GM18498 (cell line): ENCODE measurements around the gene FAM170A.

Experiments used
- ATAC-seq: cut with Tn5 transposase; IDR thresholded peaks from one replicate; pipeline ENCODE4 v1.9.1; 2021; ENCODE audit warnings: mild to moderate bottlenecking, moderate library complexity; ENCODE audit not compliant: unreplicated experiment

The FAM170A gene, protein sequence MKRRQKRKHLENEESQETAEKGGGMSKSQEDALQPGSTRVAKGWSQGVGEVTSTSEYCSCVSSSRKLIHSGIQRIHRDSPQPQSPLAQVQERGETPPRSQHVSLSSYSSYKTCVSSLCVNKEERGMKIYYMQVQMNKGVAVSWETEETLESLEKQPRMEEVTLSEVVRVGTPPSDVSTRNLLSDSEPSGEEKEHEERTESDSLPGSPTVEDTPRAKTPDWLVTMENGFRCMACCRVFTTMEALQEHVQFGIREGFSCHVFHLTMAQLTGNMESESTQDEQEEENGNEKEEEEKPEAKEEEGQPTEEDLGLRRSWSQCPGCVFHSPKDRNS

DNA sequence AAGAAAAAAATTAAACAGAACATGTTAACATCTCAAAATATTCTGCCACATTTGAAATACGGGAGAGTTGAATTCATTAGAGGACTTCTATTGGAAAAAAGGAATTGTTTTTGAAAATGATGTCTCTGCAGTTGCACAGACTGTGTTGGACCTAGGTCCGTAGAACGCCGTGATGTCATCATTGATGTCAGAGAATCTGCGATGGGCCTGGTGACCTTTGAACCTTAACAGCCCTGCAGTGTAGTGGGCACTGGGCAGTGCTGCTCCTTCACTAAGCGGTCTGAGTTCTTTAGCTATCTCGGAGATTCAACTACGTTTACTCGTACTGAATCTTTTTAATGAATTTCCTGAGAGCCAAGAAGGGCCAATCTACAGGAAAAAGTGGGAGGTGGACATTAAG lies at the start of gene FAM170A:
Gene FAM170A, plus strand, starts transcription at position 220 of the 400 bp plus-strand sequence. CDS start 211 bp downstream, outside the sequence.
- ATAC-seq = no peak

DNA sequence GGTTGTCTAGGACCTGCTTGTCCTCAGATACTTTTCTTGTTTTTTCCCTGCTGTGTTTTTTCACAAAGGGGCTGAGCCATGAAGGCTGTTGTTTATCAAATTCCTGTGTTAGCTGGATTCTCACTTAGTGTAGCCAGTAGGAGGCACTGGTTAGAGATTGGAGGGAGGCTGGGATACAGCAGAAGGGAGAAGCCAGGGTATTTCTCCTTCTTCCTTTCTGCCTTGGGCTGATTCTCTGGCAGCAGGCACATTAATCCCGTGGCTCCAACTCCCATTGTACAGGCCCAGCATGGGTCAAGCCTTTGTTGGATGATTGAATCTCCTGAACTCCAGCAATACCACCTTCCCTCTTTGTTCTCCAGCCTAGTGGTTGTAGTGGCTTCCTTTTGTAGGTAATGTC lies 46.4 kb upstream of the FAM170A start:
- no peak for ATAC-seq

DNA sequence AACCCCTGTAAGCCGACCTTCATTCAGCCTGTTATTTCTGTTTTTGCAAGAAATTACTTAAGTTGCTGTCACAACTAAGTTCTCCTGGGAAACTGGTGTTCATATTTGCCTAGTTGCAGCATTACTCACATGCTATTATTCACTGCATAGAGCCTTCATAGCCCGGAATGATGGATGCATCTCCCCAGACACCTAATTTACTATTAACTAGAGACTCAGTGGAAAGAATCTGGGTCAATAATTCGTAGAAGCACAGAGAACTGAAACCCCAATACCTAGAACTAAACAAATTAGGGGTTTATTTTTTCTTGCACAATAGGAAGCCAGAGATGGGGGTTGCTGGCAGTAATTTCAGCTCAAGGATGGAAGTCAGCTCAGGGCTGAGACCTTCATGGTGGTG lies 45.7 kb upstream of the FAM170A start:
- ATAC-seq = peak; percentile 85

DNA sequence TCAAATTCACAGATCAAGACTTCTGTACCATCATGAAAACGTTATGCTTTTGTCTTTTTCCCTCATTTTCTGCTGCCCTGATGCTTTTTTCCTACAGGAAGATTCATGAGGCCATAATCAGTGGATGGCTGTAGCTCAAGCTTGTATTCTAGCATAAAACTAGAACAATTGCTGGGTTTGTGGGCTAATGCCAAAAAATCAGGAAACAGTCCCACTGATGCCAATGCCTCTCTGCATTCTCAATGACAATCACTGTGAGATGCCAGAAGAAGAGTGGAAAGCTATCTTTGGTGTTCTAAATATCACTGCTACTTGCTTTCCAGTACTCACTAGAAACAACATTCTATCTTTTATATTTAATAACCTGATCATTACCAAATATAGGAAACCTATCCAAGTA lies 33.3 kb upstream of the FAM170A start:
- no peak for ATAC-seq

DNA sequence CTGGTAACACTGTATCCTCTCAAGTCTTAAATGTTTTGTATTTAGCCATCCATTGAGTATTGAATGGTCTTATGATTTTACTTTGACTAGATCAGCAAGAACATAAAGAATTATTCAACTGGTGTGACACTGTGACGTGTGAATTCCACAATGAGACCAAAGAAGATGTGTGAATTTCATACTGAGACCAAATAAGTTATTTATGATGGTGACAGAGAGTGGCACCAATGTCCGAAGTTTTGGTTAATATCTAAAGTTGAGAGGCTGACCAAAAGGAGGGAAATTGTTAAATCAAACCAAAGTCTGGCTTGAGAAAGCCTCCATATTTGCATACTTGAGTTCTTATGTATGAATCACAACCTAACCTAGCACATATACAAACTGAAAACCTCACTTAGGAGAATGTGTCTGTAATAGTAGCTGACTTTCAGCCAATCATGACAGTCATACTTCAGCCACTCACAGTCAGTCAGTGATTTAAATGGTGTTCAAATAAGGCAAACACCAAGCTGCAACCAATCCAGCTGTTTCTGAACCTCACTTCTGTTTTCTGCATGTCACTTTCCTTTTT lies 31.5 kb upstream of the FAM170A start:
- ATAC-seq = peak; percentile 88

DNA sequence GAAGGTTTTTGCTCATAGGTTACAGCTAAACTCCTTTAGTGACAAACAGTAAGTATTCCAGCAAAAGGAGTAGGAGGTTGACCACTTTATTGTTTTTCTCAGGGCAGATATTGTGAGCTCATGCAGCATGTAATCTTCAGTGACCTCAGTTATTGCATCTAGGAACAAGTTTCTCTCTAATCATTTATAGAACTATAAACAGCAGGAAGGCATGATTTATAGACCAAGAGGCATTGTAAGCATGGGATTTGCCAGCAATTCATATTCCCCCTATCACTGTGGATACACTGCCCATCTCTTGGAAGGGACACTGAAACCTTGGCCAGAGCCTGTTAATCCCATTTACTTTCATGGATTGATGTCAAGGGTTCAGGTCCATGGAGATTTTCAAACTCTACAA lies 15.4 kb upstream of the FAM170A start:
- no peak for ATAC-seq

DNA sequence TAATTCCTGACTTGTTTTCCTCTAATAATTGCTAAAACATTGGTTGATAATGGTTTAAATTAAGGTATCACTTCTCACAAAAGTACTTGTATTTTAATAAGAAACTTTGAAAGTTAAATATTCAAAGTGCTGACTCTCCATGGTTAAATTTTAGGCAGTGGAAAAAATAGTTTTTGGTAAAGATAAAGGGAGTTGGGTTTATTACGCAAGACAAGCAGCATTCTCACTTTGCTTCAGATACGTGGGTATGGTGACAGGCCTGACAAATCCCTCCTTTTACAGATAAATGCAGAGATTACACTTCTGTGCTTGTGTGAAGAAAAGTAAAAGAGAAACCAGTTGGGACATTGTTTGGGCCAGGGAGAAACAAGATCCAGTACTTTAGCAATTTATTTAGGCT lies 14.5 kb upstream of the FAM170A start:
- ATAC-seq = no peak

DNA sequence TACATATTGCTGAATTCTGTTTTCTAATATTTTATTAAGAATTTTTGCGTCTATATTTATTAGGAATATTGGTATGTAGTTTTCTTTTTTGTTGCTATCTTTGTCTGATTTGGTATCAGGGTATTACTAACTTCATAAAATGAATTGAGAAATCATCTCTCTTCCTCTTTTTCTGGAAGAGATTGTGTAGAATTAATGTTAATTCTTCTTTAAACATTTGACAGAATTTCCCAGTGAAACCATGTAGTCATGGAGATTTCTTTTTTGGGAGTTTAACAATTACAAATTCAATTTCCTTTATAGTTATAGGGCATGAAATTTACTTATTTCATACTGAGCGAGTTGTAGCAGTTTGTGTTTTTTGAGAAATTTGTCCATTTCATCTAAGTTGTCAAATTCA lies 3.3 kb upstream of the FAM170A start:
- no peak for ATAC-seq

DNA sequence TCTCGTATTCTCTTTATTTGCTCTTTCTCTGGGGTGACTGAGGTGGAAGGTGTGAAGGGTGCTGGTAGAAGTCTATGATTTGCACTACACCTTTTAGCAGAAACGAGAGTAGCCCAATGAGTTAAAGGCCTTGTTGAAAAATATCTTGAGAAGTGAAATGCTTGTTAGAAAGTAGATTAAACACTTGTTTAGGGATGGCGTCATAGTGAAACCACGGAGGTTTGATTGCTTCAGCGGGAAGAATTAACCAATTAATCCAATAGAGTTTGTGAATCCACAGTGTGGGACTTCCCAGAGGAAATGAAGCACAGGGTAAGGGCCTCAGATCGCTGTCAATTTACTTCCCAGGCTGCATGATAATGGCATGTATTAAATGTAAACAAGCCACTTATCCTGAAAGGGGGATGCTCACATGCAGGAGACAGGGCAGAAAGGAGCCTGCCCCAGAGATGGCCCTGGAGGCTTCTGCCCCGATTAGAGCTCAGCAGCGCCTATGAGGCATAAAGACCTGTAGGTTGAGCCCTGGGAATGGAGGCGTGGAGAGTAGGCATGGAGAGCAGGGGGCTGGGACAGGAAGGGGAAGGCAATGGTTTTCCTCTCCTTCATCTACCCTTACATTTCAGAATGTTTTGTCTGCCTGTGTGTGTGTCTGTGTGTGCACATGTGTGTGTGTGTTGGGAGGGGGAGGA lies 1.5 kb downstream of the FAM170A start:
- ATAC-seq = no peak

DNA sequence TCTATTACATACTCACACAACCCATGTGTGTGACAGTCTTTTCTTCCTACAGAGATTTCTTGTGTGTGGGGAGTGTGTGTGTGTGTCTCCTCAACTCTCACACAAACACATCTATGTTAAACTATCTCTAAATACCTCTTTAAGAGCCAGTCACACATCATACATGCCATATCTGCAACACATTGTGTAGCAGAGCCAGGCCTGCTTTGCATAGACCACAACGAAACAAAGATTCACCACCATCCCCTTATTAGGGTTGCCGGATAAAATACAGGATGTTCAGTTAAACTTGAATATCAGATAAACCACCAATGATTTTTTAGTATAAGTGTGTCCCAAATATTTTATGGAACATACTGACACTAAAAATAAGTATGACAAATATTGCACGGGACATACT lies 2.3 kb downstream of the FAM170A start:
- ATAC-seq = no peak

DNA sequence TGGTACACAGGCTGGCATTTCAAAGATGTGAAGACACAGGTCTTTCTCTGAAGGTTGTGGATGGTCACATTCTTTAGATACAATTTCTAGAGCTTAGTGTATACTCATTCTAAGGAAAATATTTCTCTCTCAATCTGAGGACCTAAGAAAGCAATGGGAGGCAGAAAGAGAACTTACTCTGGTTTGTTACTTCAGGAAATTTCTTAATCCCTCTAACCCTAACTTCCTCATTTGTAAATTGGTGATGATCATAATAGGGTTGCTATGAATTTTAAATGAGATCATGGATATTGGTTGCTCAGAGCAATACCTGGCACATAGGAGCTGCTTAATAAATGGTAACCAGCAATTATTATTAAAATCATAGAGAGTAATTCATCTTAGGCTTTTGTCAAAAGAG lies 22.1 kb downstream of the FAM170A start:
- ATAC-seq = no peak

DNA sequence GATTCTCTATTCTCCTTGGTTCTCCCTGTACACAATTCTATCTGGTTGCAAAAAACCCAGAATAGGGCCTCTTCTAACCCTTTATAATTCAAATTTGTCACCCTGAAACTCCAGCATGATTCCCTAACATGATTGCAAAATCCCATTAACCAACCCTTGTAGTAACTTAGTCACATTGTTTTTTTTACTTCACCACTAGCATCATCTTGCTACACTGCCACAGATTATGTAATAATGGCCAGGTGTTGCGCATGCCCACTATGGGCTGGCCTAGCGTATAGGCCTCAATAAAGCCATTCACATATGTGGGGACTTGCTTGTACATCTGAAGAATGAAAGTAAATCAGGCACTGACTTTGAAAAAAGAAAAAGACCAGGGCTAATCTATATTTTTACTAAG lies 25.7 kb downstream of the FAM170A start:
- no peak for ATAC-seq

DNA sequence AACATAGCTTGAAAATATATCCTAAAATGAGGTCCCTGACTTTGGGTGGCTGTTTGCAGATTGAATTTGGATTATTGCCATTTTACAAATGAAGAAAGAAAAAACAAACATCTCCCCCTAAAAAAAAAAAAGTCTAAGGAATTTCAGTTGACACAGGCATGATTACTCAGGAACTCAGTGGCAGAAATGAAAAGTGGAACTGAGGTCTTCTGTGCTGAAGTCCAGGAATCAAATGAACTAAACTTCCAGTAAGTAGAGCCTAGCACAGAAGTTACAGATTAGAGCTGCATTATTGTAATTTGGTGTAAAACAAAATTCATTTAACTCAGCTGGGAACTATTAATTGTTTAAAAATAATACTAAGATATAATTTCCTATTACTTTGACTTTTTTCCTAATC lies 26.7 kb downstream of the FAM170A start:
- ATAC-seq = no peak

DNA sequence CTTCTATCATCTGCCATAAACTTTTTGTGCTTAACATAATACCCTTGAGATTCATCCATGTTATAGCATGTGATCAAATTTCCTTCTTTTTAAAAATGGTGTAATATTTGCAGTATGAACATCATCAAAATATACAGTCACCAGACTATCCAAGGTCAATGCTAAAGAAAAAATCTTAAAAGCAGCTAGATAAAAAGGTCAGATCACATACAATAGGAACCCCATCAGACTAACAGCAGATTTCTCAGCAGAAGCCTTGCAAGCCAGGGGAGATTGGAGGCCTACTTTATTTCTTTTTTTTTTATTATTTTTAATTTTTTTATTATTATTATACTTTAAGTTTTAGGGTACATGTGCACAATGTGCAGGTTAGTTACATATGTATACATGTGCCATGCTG lies 37.2 kb downstream of the FAM170A start:
- no peak for ATAC-seq

DNA sequence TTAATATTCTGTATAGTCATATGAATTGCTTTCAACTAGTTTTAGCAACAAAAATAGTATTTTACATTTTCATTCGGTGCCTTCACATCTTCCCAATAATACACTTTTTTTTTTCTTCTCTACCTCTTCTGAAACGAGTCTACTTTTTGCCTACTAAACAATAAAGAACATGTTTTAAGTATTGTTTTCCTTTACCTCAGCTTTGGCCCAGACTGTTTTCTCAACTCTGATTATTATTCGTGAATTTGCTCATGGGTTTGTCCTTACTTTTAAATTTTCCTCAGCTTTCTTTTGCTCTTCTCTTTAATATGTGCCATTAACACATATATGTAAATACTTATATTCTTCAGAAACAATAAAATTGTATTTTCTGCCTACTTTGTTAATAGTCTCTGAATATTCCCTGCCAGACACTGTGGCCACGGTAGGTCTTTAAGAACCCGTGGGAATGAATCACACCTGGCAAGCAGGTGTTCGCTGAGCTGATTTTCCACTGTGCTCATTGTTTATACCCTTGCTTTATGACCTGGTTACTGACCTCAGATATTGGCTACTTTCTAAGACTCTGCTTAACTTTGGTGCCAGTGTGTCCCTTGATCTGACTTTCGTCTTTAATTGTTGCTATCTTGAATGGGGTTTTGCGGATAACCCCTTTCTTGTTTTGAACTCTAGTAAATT lies 49.1 kb downstream of the FAM170A start:
- no peak for ATAC-seq

DNA sequence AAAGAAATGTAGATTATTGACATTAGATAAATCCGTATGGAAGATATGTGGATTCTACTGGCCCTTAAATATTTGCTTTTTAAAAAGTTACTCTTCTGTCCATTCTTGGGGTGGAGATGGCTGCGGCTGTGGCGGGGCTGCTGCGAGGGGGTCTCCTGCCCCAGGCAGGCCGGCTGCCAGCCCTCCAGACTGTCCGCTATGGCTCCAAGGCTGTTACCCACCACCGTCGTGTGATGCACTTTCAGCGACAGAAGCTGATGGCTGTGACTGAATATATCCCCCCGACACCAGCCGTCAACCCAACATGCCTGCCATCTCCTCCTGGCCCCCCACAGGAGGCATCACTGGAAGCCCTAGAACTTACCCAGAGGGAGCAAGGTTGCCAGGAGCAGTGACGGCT lies 50.7 kb downstream of the FAM170A start:
- ATAC-seq = no peak

DNA sequence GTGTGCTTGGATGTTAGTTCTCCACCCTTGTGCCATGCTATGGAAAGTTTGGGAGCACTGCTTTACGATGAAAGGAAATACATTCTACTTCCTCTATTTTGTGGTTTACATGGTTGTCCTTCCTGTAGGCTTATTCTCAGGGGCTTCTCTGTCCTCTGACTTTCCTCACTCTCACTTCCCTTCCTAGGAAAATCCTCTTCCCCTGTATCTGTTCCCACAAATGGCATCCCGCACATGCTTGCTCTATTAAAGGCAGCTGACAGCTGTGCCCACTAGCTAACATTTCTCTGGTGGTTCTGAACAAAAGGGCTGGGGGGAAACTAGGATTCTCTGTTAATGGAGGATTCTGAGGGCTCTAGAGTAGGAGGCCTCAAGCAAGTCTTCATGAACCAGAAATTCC lies 52.4 kb downstream of the FAM170A start:
- ATAC-seq = no peak

DNA sequence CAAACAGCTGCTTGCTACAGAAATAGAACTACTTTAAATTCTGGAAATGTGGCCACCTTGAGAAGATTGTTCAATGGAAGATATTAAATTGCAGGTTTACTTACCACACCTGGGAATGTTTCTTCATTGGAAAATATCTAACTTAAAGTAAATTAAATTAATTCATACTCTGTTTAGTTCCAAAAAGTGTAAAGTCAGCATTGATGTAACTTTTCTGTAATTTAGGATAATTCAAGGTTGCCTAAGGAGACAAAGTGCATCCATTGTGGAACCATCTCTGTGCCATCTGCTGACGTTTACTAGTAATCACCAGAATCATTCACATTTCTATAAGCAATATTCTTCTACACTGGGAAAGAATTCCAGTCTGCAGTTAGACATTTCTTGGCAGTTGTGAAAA lies 53.0 kb downstream of the FAM170A start:
- no peak for ATAC-seq
